SW 1271 (cell line): Measurements from ENCODE around the gene PGLYRP4.

Source experiments
- DNase-seq, 2 experiments: peaks; one replicate each; lab custom pipeline; 2025; lab: John Stamatoyannopoulos, UW

Gene PGLYRP4

GRCh38 chr1:153348511-153349362 is at the start of gene PGLYRP4:
Gene PGLYRP4 (minus strand): TSS chr1:153348841. CDS start chr1:153347932, 909 bp downstream.
- DNase-seq: no peak

GRCh38 chr1:153397924-153398651 is 49.4 kb upstream of the PGLYRP4 start:
- no peak for DNase-seq

GRCh38 chr1:153397051-153397923 is 48.6 kb upstream of the PGLYRP4 start:
- DNase-seq: no peak

GRCh38 chr1:153396461-153396860 is 47.8 kb upstream of the PGLYRP4 start:
- no peak for DNase-seq

- no peak for DNase-seq
Measured at GRCh38 chr1:153395776-153396175, 47.1 kb upstream of the PGLYRP4 start.

GRCh38 chr1:153395136-153395685 is 46.6 kb upstream of the PGLYRP4 start:
- DNase-seq: no peak

GRCh38 chr1:153394391-153394790 is 45.8 kb upstream of the PGLYRP4 start:
- DNase-seq: no peak

GRCh38 chr1:153393926-153394325 is 45.3 kb upstream of the PGLYRP4 start:
- no peak for DNase-seq

- DNase-seq: no peak
Measured at GRCh38 chr1:153392822-153393221, 44.2 kb upstream of the PGLYRP4 start.

GRCh38 chr1:153392258-153392657 is 43.6 kb upstream of the PGLYRP4 start:
- DNase-seq: no peak

GRCh38 chr1:153390938-153391710 is 42.5 kb upstream of the PGLYRP4 start, which contains the start of gene S100A8:
Gene S100A8 (minus strand): TSS chr1:153391073. CDS start chr1:153390535, 538 bp downstream.
- no peak for DNase-seq

- DNase-seq: no peak
Measured at GRCh38 chr1:153389973-153390879, 41.6 kb upstream of the PGLYRP4 start.

- DNase-seq: no peak
Measured at GRCh38 chr1:153389401-153389800, 40.8 kb upstream of the PGLYRP4 start.

- no peak for DNase-seq
Measured at GRCh38 chr1:153387785-153388184, 39.1 kb upstream of the PGLYRP4 start.

- DNase-seq: no peak
Measured at GRCh38 chr1:153387001-153387400, 38.4 kb upstream of the PGLYRP4 start.

- no peak for DNase-seq
Measured at GRCh38 chr1:153386500-153386901, 37.9 kb upstream of the PGLYRP4 start.

- no peak for DNase-seq
Measured at GRCh38 chr1:153384958-153385580, 36.4 kb upstream of the PGLYRP4 start.

- no peak for DNase-seq
Measured at GRCh38 chr1:153380711-153381110, 32.1 kb upstream of the PGLYRP4 start.

GRCh38 chr1:153379591-153379990 is 30.9 kb upstream of the PGLYRP4 start:
- no peak for DNase-seq
